Psoas muscle (tissue), 8 donors: ENCODE measurements around the gene AKNA. TPM values are rescaled to one million over a fixed set of nuclear protein-coding genes. Genes with fewer than 3 reads are reported as not detected.

Source experiments
- ATAC-seq, 4 donors: fragments of 200-7000 bp; cut with Tn5 transposase; one replicate each; pipeline ENCODE4 v1.9.1; 2020; ENCODE audit warnings: moderate library complexity in 3 of 4, mild to moderate bottlenecking in 2 of 4
- DNase-seq, 2 donors: peaks; one replicate each; pipeline ENCODE4 v3.0.0-alpha.2; 2020
- H3K27ac ChIP-seq: fragments of 200-600 bp; one replicate; pipeline ENCODE4 v1.8.0; 2022
- H3K27me3 ChIP-seq, 3 donors: fragments of 200-600 bp in 1 of 3; one replicate each; pipeline versions ENCODE4 v1.6.1 to v1.8.0; 2013 to 2022; ENCODE audit warnings: low read length in 2 of 3, mild to moderate bottlenecking in 2 of 3, moderate library complexity in 1 of 3; ENCODE audit not compliant: insufficient read depth in 3 of 3
- H3K36me3 ChIP-seq, 2 donors: fragments of 200-600 bp in 1 of 2; one replicate each; pipeline versions ENCODE4 v1.6.1 to v1.8.0; 2013 to 2022; ENCODE audit warnings: low read depth in 1 of 2, mild to moderate bottlenecking in 1 of 2, moderate library complexity in 1 of 2; ENCODE audit not compliant: insufficient read depth in 1 of 2
- H3K4me1 ChIP-seq: fragments of 200-600 bp; one replicate; pipeline ENCODE4 v1.8.0; 2022
- H3K4me3 ChIP-seq: fragments of 200-600 bp; one replicate; pipeline ENCODE4 v1.8.0; 2022; ENCODE audit warnings: mild to moderate bottlenecking
- H3K9me3 ChIP-seq: fragments of 200-600 bp; one replicate; pipeline ENCODE4 v1.8.0; 2022
- CTCF ChIP-seq: fragments of 200-600 bp; IDR thresholded peaks from one replicate; pipeline ENCODE4 v1.8.0; 2022; ENCODE audit warnings: antibody characterized with exemption
- WGBS, 3 donors: extraction: QIAGEN DNeasy Blood & Tissue Kit; methylation state at CpG; one replicate each; pipeline versions ENCODE4 v1.1.6 to v1.1.7; 2013; 5-methylcytosine and 5-hydroxymethylcytosine counted together
- intact Hi-C, 2 donors: fragments of 100-400 bp; cut with DNase I; formaldehyde crosslinking; loops; one replicate each; pipeline versions ENCODE4 v1.11.0 to v1.14.2; 2022
- polyA plus RNA-seq, 3 donors: library from polyadenylated mRNA; stranded (reverse); fragments of 200-250 nt; gene quantifications; one replicate each; pipeline ENCODE4 v1.2.3, GENCODE V29; 2013
- total RNA-seq, 4 donors: library from RNA; stranded (reverse); fragmentation: NEBNext Ultra II Directional in 2 of 4; extraction: Animal tissue kit (Norgen Biotek cat#: 25700) in 2 of 4; gene quantifications; one replicate each; pipeline versions ENCODE4 v1.2.1 to v1.2.4, GENCODE V29; 2021 to 2023
- donor health status: healthy with polysubstance abuse.
- donor health status: DM: no; HTN: no; CAD: no; lungs with moderate emphysema.
- donor health status: Bipolar disorder and iron deficiency.
- donor health status: healthy.
- donor health status: DM: yes; HTN: yes; CAD: no.
- donor health status: DM: no; HTN: no; CAD: no.
- donor health status: DM: no; HTN: no; CAD: no.
- donor health status: DM: yes; HTN: yes; CAD: no.

The AKNA gene
- total and polyA plus RNA-seq, 7 donors = 1.5 to 3.9 (median 2.3) TPM

GRCh38 chr9:114362394-114362793, 25.4 kb downstream of the AKNA start:
- Histone ChIP-seq H3K27me3 (no peaks in the 10 kb centered on the region), H3K27ac (no peak overlapping the region), H3K9me3 (no peaks in the 10 kb centered on the region), H3K4me3 (no peak overlapping the region), H3K4me1 (no peaks in the 10 kb centered on the region), H3K36me3 (peaks cover 0 to 45% of the 10 kb centered on the region in 2 donors)
- no peak for TF ChIP-seq CTCF
- 82 to 93% (median 89%) methylated on average over 12 of the region's 12 CpGs for WGBS, 3 donors
- ATAC-seq (no peak), DNase-seq (no peak)
- intact Hi-C loops = no loop called here

- TF ChIP-seq CTCF = no peak
- Histone ChIP-seq H3K4me1 (no peaks in the 10 kb centered on the region), H3K9me3 (no peaks in the 10 kb centered on the region), H3K27ac (no peak overlapping the region), H3K27me3 (no peaks in the 10 kb centered on the region), H3K36me3 (peaks cover 0 to 52% of the 10 kb centered on the region in 2 donors), H3K4me3 (no peak overlapping the region)
- DNase-seq (no peak), ATAC-seq (no peak)
- intact Hi-C loops = no loop called here
- WGBS, 3 donors = 93 to 98% (median 94%) methylated on average over 7 of the region's 7 CpGs
Observed at GRCh38 chr9:114361542-114361941, 26.2 kb downstream of the AKNA start.

- H3K4me1 ChIP-seq = no peaks in the 10 kb centered on the region
- H3K27me3 ChIP-seq = no peaks in the 10 kb centered on the region
- H3K4me3 ChIP-seq = no peak overlapping the region
- no peak for TF ChIP-seq CTCF
- ATAC-seq (no peak), DNase-seq (no peak)
- H3K9me3 ChIP-seq = no peaks in the 10 kb centered on the region
- WGBS, 3 donors = 92 to 97% (median 93%) methylated on average over 7 of the region's 7 CpGs
- intact Hi-C loops = no loop called here
- H3K27ac ChIP-seq = no peak overlapping the region
- peaks cover 0 to 56% of the 10 kb centered on the region in 2 donors for H3K36me3 ChIP-seq
Observed at GRCh38 chr9:114359801-114360200, 28.0 kb downstream of the AKNA start.

- H3K9me3 ChIP-seq = no peaks in the 10 kb centered on the region
- ATAC-seq (no peak), DNase-seq (no peak)
- no peak overlapping the region for H3K27ac ChIP-seq
- intact Hi-C loops = no loop called here
- no peak for TF ChIP-seq CTCF
- peaks cover 0 to 55% of the 10 kb centered on the region in 2 donors for H3K36me3 ChIP-seq
- no peaks in the 10 kb centered on the region for H3K27me3 ChIP-seq
- no peak overlapping the region for H3K4me3 ChIP-seq
- no peaks in the 10 kb centered on the region for H3K4me1 ChIP-seq
- WGBS, 3 donors = 94 to 95% (median 95%) methylated on average over 9 of the region's 9 CpGs
Observed at GRCh38 chr9:114357911-114358328, 29.9 kb downstream of the AKNA start.

GRCh38 chr9:114357360-114357759, 30.4 kb downstream of the AKNA start:
- DNase-seq (no peak), ATAC-seq (no peak)
- WGBS, 3 donors = 91 to 93% (median 92%) methylated on average over 6 of the region's 6 CpGs
- Histone ChIP-seq H3K27ac (no peak overlapping the region), H3K4me3 (no peak overlapping the region), H3K27me3 (no peaks in the 10 kb centered on the region), H3K36me3 (peaks cover 0 to 49% of the 10 kb centered on the region in 2 donors), H3K9me3 (no peaks in the 10 kb centered on the region), H3K4me1 (no peaks in the 10 kb centered on the region)
- TF ChIP-seq CTCF = no peak
- intact Hi-C loops = no loop called here
